ENCODE results near the gene BFAR. TPM values are rescaled to one million over a fixed set of nuclear protein-coding genes. Genes with fewer than 3 reads are reported as not detected.

The BFAR gene
- total RNA-seq, 1 experiment from 2014 or later, result 57.0 TPM

Other genes starting within 250 kb of the BFAR start
- gene PARN, start 2.7 kb upstream of the BFAR start, total RNA-seq (2022), result 33.4 and 35.0 TPM in 2 replicates
- gene PLA2G10, start 61.4 kb downstream of the BFAR start, total RNA-seq (2022), result not detected in 2 replicates
- 3.2 and 3.3 TPM in 2 replicates for gene NPIPA3, start 70.5 kb downstream of the BFAR start, total RNA-seq (2022)
- 7.3 and 7.6 TPM in 2 replicates for gene NPIPA2, start 109.6 kb downstream of the BFAR start, total RNA-seq (2022)
- gene NOMO1, start 200.8 kb downstream of the BFAR start, total RNA-seq (2022), result 121 and 125 TPM in 2 replicates